AG04450 (cell line): Measurements from ENCODE around the gene HMOX2. TPM values are rescaled to one million over a fixed set of nuclear protein-coding genes. Genes with fewer than 3 reads are reported as not detected.

Source experiments
- CTCF ChIA-PET: fragments of 300-600, 350-600 bp; formaldehyde crosslinking; extraction: SDS; loops from one replicate; lab custom pipeline; 2022; ENCODE audit warnings: antibody characterized with exemption, inconsistent platforms; lab: Charles Lee
- POLR2A ChIA-PET: fragments of 350-600 bp; formaldehyde crosslinking; extraction: SDS; loops from one replicate; lab custom pipeline; 2021; ENCODE audit warnings: antibody characterized with exemption, inconsistent platforms; lab: Yijun Ruan, JAX
- DNase-seq: peaks from one replicate; pipeline ENCODE4 v3.0.0-alpha.2; 2011; ENCODE audit warnings: low read depth, low spot score
- H3K27ac ChIP-seq: one replicate; pipeline ENCODE4 v1.5.1; 2012; ENCODE audit warnings: low read depth, low read length, control low read depth
- H3K27me3 ChIP-seq: one replicate; pipeline ENCODE4 v1.6.0; 2012; ENCODE audit warnings: low read length; ENCODE audit not compliant: control insufficient read depth, insufficient read depth
- H3K4me3 ChIP-seq: 2 replicates; pipeline ENCODE4 v1.5.1; 2011; ENCODE audit warnings: mild to moderate bottlenecking, low read depth, low read length, control low read depth
- H3K9me3 ChIP-seq: 2 replicates; pipeline ENCODE4 v1.5.1; 2012; ENCODE audit warnings: low read length; ENCODE audit not compliant: control insufficient read depth, insufficient read depth
- polyA plus RNA-seq: library from polyadenylated mRNA; depleted of rRNA; stranded (reverse); fragments of >200 nt; gene quantifications from 2 replicates; pipeline ENCODE4 v1.2.3, GENCODE V29; 2011
- TF ChIP-seq, protein P1 (sequence below): IDR thresholded peaks from 2 replicates; pipeline ENCODE4 v1.5.1; 2011; ENCODE audit warnings: low read depth, low read length, control low read depth, inconsistent platforms

Gene HMOX2
- polyA plus RNA-seq, 1 experiment = 49.2 TPM

DNA sequence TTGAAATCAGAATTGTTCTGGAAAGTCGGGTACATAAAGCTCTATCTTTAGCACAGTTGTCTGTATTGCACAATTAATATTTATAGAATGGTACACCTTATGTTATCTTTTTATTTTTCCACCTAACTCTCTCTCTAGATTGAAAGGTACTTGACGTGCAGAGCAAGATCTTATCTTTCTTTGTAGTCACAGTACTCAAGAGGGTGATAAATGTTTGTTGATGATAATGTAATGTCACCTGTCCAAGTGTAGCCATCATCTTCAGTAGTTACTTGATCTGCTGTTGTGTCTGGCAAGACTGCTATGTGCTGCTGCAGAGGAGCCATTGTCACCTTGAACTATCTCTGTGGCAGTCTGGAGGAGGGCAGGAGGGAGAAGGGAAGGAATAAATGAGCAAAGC is 5.3 kb downstream of the HMOX2 start:
- Histone ChIP-seq H3K27me3 (no peaks in the 10 kb centered on the region), H3K9me3 (no peaks in the 10 kb centered on the region; the same call in 1 of the 2 replicates), H3K4me3 (no peak overlapping the region), H3K27ac (no peak overlapping the region)
- no peak for DNase-seq
- ChIA-PET POLR2A (no interaction called here), CTCF (interaction anchor here (0.7 kb wide), 1 partner anchor 19 kb away, joined by 5 read pairs; no protein-coding TSS in a partner anchor)
- TF ChIP-seq, protein P1, sequence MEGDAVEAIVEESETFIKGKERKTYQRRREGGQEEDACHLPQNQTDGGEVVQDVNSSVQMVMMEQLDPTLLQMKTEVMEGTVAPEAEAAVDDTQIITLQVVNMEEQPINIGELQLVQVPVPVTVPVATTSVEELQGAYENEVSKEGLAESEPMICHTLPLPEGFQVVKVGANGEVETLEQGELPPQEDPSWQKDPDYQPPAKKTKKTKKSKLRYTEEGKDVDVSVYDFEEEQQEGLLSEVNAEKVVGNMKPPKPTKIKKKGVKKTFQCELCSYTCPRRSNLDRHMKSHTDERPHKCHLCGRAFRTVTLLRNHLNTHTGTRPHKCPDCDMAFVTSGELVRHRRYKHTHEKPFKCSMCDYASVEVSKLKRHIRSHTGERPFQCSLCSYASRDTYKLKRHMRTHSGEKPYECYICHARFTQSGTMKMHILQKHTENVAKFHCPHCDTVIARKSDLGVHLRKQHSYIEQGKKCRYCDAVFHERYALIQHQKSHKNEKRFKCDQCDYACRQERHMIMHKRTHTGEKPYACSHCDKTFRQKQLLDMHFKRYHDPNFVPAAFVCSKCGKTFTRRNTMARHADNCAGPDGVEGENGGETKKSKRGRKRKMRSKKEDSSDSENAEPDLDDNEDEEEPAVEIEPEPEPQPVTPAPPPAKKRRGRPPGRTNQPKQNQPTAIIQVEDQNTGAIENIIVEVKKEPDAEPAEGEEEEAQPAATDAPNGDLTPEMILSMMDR = no peak

DNA sequence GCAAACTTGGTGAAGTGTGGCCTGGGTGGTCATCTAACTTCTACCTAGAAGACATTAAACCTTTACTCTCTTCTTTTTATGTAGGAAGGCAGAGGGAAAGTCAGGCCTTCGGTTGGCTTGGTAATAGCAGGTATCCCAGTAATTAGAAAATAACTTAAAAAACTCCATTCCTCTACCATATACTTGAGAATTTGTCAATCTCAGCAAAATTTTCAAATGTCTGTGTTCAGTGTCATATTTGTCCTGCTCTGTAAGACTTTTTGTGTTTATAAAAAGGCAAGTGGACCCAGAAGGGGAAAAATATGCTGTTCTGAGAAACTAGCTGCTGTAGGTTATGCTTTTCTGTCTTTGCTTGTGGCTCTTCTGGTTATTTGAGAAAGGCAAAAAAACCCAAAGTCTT is 5.8 kb downstream of the HMOX2 start:
- ChIA-PET POLR2A (no interaction called here), CTCF (no interaction called here)
- no peak for DNase-seq
- no peak overlapping the region for H3K4me3 ChIP-seq
- no peak overlapping the region for H3K27ac ChIP-seq
- TF ChIP-seq, protein P1 = no peak
- no peaks in the 10 kb centered on the region for H3K9me3 ChIP-seq
- no peaks in the 10 kb centered on the region for H3K27me3 ChIP-seq

DNA sequence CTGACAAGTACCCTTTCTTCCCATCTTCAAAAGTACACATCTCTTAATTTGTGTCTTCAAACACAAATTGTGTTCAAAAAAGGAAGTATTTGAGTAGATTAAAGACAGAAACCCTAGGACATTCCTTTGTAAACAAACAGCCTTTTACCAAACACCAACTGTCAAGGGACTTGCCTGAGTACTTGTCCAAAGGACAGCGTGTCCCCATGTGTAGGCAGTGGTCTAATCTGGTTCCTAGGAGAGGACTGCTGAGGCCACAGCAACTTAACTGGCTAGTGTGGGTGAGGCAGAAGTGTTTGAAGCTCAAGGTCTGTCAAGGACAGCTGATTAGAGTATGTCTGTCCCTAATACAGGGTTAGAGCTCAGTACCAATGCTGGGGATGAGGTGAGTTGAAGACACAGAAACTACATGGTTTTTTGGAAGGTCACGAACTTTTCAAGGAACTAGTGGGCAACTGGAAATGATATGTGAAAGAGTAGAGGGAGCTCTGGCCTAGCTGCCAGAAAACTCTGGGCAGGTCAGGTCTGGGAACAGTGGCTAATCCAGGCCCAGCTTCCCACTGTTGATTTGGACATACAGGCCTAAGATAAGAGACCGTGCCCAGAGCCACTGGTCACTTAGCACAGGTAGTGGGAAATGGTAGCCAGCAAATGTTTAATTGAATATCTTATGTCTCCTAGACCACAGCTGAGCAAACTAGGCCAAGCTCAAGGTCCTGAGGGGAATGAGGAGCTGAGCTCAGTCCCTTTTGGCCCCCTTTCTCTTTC is 10.1 kb downstream of the HMOX2 start:
- no peak for DNase-seq
- CTCF ChIA-PET = interaction anchor here (0.5 to 0.9 kb wide), 3 partner anchors 10 to 69 kb away, joined by 3 to 4 read pairs (median 3); partner anchors contain the start of gene HMOX2
- Histone ChIP-seq H3K27ac (no peak overlapping the region), H3K4me3 (no peak overlapping the region), H3K27me3 (no peaks in the 10 kb centered on the region), H3K9me3 (no peaks in the 10 kb centered on the region)
- POLR2A ChIA-PET = no interaction called here
- TF ChIP-seq, protein P1 = no peak

DNA sequence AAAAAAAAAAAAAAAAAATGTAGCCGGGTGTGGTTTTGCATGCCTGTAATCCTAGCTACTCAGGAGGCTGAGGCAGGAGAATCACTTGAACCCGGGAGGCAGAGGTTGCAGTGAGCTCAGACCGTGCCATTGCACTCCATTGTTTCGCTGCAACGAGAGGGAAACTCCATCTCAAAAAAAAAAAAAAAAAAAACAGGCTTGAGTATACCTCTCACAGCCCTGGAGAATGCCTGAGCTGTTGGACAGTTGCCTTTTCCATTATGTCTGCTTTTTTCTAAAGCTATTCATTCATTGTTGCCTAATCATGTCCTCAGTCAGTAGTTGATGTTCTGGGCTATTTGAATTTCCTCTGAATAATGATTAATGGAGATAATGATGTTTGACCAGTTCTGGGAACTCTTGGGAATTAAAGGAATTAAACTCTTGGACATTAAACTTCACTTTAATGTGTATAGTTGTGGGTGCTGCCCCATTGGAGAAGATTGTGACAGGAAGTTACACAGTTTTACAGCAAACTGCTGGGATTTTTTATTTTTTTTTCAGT is 11.8 kb downstream of the HMOX2 start:
- Histone ChIP-seq H3K27me3 (no peaks in the 10 kb centered on the region), H3K4me3 (no peak overlapping the region), H3K9me3 (no peaks in the 10 kb centered on the region), H3K27ac (no peak overlapping the region)
- POLR2A ChIA-PET = no interaction called here
- CTCF ChIA-PET = no interaction called here
- DNase-seq = no peak
- TF ChIP-seq, protein P1 = no peak

DNA sequence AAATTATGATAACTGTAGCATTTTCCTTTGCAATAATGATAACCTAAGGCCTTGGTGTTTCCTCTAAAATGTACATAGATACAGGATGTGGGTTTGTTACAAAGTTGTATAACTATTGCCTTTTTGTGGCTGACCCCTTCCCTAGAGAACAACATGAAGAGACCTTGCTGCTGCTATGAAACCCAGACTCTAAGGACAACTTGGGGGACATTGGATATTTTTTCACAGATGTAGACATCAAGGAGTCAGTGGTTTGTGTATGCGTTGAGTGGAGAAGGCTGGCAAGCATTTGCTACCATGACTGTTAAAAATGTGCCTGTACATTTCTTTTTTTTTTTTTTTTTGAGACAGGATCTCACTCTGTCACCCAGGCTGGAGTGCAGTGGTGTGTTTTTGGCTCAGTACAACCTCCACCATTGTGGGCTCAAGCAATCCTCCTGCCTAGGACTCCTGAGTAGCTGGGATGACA is 12.3 kb downstream of the HMOX2 start:
- Histone ChIP-seq H3K9me3 (no peaks in the 10 kb centered on the region), H3K4me3 (no peak overlapping the region), H3K27ac (peak overlapping the region; percentile 40), H3K27me3 (no peaks in the 10 kb centered on the region)
- ChIA-PET POLR2A (no interaction called here), CTCF (interaction anchor here (0.9 to 1.0 kb wide), 2 partner anchors 11 to 18 kb away, joined by 3 to 4 read pairs; no protein-coding TSS in a partner anchor)
- DNase-seq = no peak
- TF ChIP-seq, protein P1 = no peak
